GM19468 (cell line): ENCODE data around the gene CA11.
"Not testable (repeated sequence)": the region's sequence is repeated elsewhere in the genome, so short reads cannot be mapped to it uniquely, and the experiment has no call there.

Source experiments
- ATAC-seq: cut with Tn5 transposase; IDR thresholded peaks from one replicate; pipeline ENCODE4 v1.9.1; 2021; ENCODE audit warnings: mild to moderate bottlenecking, moderate library complexity, moderate number of reproducible peaks; ENCODE audit not compliant: unreplicated experiment; ENCODE audit errors: extremely low read depth

Gene CA11

GRCh38 chr19:48644839-48645619, 958 bp downstream of the CA11 start:
- no peak for ATAC-seq

DNA sequence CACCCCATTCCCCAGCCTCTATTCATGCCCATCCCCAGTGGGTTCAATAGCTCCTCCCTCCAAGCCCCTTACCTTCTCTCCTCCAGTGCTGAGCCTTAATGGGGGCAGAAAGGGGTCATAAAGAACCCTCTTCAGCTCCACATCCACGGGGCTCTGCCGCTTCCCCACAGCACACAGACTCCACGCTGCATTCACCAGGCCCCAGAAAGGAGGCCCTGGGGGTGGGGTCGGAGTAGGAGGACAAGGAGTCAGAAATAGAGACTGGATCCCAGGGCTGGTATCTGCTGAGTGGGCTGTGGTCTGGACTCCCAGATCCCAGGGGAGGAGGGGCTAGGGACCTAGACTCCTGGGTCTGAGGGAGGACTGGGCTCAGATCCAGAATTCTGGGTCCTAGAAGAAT, 1.6 kb downstream of the CA11 start:
- ATAC-seq: no peak

DNA sequence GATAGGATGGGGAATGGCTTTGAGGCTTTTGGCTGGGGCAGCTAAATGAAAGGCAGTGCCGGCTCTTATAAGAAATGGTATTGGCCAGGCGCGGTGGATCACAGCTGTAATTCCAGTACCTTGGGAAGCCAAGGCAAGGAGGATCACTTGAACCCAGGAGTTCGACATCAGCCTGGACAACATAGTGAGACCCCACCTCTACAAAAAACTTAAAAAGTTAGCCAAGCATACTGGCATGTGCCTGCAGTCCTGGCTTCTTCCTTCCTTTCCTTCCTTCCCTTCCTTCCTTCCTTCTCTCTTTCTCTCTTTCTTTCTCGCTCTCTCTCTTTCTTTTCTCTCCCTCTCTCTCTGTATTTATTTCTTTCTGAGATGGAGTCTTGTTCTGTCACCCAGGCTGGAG, 3.1 kb downstream of the CA11 start:
- no peak for ATAC-seq

- ATAC-seq: no peak
Observed at GRCh38 chr19:48641850-48642249, 4.1 kb downstream of the CA11 start.

- no peak for ATAC-seq
Observed at GRCh38 chr19:48639483-48640375, 6.3 kb downstream of the CA11 start.

DNA sequence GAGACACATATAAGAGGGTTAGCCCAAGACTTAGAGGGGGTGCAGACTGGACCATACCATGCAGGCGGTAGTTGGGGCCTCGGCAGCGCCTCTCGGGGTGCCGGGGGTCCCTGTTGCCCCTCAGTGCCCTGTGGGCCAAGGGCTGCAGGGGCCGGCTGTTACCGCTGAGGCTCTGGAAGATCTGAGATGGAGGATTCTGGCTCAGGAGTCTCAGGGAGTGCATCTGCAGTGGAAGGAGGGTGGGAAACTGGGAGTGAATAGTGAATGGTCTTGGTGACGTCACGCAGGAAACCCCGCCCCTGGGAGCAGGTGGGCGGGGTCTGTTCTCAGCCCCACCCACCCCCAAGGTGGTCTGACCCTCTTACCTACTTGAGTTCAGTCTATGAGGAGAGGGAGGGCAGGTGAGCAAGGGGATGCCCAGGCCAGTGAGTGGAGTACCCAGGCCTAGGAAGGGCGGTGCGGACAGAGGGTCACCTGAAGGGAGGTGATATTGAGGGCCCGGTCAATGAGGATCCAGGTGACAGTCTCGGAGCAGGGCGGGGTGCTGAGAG, 7.1 kb downstream of the CA11 start:
- ATAC-seq: no peak

GRCh38 chr19:48637948-48638830, 7.8 kb downstream of the CA11 start:
- no peak for ATAC-seq

- peak; percentile 58 for ATAC-seq
Observed at GRCh38 chr19:48637449-48637947, 8.5 kb downstream of the CA11 start.

DNA sequence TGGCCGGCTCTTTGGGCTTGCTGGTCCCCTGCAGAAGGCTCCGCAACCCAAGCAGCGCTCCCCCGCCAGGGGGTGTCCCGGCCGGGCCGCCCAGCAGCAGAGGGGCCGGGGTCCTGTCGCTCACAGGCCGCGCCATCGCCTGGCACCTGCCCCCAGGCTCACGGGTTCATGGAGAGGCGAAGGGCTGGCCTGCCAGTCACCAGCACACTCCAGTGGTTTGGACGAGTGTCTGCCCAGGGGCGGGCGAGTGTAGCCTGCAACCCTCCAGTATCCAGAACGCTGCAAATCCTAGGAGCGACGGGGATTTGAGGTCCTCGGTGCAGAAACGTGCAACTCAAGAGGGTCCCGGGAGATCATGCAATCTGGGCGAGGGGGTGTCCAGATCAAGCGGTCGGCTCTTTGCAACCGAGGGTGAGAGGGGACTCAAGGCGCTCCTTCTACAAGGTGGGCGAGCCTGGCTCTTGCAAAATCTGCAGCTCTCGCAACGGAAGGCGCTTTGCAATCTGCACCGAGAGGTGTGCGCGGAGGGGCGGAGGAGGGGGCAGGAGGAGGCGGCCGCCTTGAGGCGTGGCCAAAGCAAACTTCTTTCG, 9.0 kb downstream of the CA11 start, which contains the start of gene DBP:
Gene DBP (minus strand): TSS at position 521 of the 590 bp plus-strand sequence. CDS start 385 bp downstream, at position 136.
- ATAC-seq: no peak

GRCh38 chr19:48635966-48636858, 9.8 kb downstream of the CA11 start:
- ATAC-seq: no peak

DNA sequence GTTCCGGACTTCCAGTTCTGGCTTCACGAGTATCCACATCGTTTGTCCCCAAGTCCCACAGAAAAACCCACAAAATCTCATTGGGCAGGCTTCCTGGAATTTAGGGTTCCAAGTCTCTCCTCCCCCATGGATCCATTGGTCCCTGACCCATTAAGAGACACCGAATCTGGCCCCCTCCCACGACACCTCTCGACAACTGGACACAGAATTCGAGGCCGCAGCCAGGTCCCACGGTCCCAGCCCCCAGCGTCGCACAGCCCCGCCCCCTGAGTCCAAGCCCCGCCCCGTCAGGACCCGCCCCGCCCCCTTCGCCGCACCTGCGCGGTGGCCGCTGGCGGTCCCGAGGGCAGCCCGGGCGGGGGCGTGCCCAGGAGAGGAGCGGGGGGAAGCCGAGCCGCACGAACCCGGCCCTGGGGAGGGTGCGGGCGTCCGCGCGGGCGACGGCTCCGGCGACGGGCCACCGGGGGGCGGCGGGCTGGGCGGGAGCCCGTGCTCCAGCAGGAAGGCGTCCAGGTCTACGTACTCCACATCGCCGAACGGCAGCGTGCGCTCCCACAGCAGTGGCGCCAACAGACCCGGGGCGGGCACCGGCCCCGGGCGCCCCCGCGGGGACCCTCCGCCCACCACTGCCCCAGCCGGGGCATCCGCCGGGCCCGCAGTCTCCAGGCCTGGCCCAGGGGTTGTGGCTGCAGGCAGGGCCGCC, 10.6 kb downstream of the CA11 start:
- ATAC-seq: no peak

- no peak for ATAC-seq
Observed at GRCh38 chr19:48634424-48635262, 11.3 kb downstream of the CA11 start.

GRCh38 chr19:48634036-48634342, 12.0 kb downstream of the CA11 start:
- ATAC-seq: no peak

GRCh38 chr19:48633148-48634035, 12.6 kb downstream of the CA11 start:
- ATAC-seq: no peak

DNA sequence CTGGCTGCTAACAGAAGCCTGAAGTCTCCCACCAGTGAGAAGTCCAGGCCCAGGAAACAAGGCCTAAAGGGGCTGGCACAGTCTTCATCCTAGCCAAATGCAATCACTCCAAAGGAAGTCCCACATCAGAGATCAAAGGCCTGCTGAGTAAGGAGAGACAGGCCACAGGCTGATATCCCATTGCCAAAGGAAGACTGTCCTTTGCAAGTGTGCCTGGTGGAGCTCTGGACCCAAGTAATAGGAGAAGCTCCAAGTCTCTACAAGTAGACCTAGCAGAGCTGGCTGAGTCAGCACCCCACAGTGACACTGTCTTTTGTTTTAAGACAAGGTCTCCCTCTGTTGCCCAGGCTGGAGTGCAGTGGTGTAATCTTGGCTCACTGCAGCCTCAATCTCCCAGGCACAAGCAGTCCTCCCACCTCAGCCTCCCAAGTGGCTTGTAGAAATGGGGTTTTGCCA, 13.3 kb downstream of the CA11 start:
- no peak for ATAC-seq

- not testable (repeated sequence) for ATAC-seq
Observed at GRCh38 chr19:48632286-48632685, 13.7 kb downstream of the CA11 start.
